ENCODE results near the gene RAMP2. TPM values are rescaled to one million over a fixed set of nuclear protein-coding genes. Genes with fewer than 3 reads are reported as not detected.
A peak's percentile ranks its signal among the peaks of the same experiment; 100 is the strongest.

Gene RAMP2
- total and polyA plus RNA-seq, 2 of the 13 experiments (the other 11 are each of a cell fraction or from before 2014, with no cell fraction given): 1.4 to 5.2 TPM

DNA sequence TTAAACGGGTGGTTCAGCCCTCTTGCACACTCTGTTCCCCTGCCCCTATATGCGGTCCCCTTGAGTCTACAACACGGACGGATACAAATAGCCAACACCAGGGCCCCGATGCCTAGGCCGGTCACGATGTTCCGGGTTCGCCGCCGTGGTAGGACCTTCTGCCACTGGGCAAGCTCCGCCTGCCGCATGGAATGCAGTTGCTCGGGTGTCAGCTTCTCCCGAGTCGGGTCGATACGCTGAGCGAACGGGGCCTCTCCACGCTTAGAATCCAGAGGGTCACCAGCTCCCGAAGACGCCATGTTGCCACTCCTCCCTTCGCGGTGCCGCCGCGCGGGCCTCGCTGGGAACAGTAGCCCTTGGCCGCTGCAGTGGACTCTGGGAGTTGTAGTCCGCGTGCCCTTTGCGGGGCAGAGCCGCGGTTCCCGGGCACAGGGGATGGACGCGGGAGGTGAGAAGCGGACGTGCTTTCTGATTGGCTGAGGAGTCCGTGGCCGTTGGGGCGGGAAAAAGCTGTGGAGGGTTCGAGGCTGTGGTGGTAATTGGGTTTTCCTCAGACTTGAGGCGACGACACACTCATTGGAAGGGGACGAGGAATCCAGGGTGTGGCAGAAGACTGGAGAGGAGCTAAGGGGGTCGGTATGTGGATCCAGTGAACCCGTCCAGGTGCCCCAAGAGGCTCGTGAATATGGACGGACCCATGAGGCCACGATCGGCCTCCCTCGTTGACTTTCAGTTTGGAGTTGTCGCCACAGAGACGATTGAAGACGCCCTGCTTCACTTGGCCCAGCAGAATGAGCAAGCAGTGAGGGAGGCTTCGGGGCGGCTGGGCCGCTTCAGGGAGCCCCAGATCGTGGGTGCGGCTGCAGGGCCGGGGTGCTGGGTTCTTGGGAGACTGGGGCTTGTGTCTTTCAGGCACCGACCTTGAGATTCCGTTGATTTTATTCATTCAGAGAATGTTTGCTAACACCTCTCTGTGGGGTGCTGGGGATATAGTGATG is 37.7 kb downstream of the RAMP2 start, which contains the start of the genes CNTD1 and COA3 (continued):
- TF ChIP-seq TMF1 (CRISPR knock-in tag; IDR thresholded peaks at IDR 0.05; ENCODE audit: low read depth) (peak; percentile 82; the same call in 1 of the 2 replicates), MAFK (conservative IDR thresholded peaks at IDR 0.05 in 1 of 2, IDR thresholded peaks at IDR 0.05 in 1 of 2; ENCODE audit: low read length in 2 of 2) (no peak), SALL1 (CRISPR knock-in tag; IDR thresholded peaks at IDR 0.05) (peak; percentile 96), ZNF678 (CRISPR knock-in tag; IDR thresholded peaks at IDR 0.05) (0 out of 2 replicates have a peak, but pooled peaks have one; percentile 80), ZC3H13 (CRISPR knock-in tag; IDR thresholded peaks at IDR 0.05) (peak; percentile 92), XRCC5 (optimal IDR thresholded peaks at IDR 0.05; ENCODE audit: low read length) (peak; percentile 96), KLF6 (CRISPR knock-in tag; IDR thresholded peaks at IDR 0.05) (0 out of 2 replicates have a peak, but pooled peaks have one; percentile 31), PITX1 (CRISPR knock-in tag; IDR thresholded peaks at IDR 0.05) (peak; percentile 79), SMYD3 (CRISPR knock-in tag; IDR thresholded peaks at IDR 0.05) (peak; percentile 81; the same call in 1 of the 2 replicates), ZNF143 (CRISPR knock-in tag; IDR thresholded peaks at IDR 0.05) (peak; percentile 100), ZNF468 (CRISPR knock-in tag; IDR thresholded peaks at IDR 0.05) (no peak), ZNF577 (CRISPR knock-in tag; IDR thresholded peaks at IDR 0.05; ENCODE audit: borderline replicate concordance, low read depth) (no peak), KLF12 (CRISPR knock-in tag; IDR thresholded peaks at IDR 0.05; ENCODE audit: borderline replicate concordance) (no peak), ZNF326 (CRISPR knock-in tag; IDR thresholded peaks at IDR 0.05; ENCODE audit: borderline replicate concordance) (0 out of 2 replicates have a peak, but pooled peaks have one; percentile 14), ZNF232 (CRISPR knock-in tag; IDR thresholded peaks at IDR 0.05; ENCODE audit: borderline replicate concordance) (peak; percentile 39; the same call in 1 of the 2 replicates)
- TF ChIP-seq, protein P1, sequence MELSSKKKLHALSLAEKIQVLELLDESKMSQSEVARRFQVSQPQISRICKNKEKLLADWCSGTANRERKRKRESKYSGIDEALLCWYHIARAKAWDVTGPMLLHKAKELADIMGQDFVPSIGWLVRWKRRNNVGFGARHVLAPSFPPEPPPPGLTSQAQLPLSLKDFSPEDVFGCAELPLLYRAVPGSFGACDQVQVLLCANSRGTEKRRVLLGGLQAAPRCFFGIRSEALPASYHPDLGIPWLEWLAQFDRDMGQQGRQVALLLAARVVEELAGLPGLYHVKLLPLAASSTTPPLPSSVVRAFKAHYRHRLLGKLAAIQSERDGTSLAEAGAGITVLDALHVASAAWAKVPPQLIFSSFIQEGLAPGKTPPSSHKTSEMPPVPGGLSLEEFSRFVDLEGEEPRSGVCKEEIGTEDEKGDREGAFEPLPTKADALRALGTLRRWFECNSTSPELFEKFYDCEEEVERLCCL (CRISPR knock-in tag; IDR thresholded peaks at IDR 0.05; ENCODE audit: borderline replicate concordance): peak; percentile 84
- TF ChIP-seq, protein P2, sequence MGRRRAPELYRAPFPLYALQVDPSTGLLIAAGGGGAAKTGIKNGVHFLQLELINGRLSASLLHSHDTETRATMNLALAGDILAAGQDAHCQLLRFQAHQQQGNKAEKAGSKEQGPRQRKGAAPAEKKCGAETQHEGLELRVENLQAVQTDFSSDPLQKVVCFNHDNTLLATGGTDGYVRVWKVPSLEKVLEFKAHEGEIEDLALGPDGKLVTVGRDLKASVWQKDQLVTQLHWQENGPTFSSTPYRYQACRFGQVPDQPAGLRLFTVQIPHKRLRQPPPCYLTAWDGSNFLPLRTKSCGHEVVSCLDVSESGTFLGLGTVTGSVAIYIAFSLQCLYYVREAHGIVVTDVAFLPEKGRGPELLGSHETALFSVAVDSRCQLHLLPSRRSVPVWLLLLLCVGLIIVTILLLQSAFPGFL (CRISPR knock-in tag; IDR thresholded peaks at IDR 0.05): no peak
- TF ChIP-seq, protein P3, sequence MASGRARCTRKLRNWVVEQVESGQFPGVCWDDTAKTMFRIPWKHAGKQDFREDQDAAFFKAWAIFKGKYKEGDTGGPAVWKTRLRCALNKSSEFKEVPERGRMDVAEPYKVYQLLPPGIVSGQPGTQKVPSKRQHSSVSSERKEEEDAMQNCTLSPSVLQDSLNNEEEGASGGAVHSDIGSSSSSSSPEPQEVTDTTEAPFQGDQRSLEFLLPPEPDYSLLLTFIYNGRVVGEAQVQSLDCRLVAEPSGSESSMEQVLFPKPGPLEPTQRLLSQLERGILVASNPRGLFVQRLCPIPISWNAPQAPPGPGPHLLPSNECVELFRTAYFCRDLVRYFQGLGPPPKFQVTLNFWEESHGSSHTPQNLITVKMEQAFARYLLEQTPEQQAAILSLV (CRISPR knock-in tag; IDR thresholded peaks at IDR 0.05; ENCODE audit: borderline replicate concordance): peak; percentile 98
- TF ChIP-seq, protein P4, sequence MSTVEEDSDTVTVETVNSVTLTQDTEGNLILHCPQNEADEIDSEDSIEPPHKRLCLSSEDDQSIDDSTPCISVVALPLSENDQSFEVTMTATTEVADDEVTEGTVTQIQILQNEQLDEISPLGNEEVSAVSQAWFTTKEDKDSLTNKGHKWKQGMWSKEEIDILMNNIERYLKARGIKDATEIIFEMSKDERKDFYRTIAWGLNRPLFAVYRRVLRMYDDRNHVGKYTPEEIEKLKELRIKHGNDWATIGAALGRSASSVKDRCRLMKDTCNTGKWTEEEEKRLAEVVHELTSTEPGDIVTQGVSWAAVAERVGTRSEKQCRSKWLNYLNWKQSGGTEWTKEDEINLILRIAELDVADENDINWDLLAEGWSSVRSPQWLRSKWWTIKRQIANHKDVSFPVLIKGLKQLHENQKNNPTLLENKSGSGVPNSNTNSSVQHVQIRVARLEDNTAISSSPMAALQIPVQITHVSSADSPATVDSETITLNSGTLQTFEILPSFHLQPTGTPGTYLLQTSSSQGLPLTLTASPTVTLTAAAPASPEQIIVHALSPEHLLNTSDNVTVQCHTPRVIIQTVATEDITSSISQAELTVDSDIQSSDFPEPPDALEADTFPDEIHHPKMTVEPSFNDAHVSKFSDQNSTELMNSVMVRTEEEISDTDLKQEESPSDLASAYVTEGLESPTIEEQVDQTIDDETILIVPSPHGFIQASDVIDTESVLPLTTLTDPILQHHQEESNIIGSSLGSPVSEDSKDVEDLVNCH (CRISPR knock-in tag; IDR thresholded peaks at IDR 0.05): peak; percentile 66; the same call in 1 of the 2 replicates
- TF ChIP-seq, protein P5, sequence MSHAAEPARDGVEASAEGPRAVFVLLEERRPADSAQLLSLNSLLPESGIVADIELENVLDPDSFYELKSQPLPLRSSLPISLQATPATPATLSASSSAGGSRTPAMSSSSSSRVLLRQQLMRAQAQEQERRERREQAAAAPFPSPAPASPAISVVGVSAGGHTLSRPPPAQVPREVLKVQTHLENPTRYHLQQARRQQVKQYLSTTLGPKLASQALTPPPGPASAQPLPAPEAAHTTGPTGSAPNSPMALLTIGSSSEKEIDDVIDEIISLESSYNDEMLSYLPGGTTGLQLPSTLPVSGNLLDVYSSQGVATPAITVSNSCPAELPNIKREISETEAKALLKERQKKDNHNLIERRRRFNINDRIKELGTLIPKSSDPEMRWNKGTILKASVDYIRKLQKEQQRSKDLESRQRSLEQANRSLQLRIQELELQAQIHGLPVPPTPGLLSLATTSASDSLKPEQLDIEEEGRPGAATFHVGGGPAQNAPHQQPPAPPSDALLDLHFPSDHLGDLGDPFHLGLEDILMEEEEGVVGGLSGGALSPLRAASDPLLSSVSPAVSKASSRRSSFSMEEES (CRISPR knock-in tag; IDR thresholded peaks at IDR 0.05): no peak; the same call in none of the 2 replicates
